Thyroid gland (tissue), 4 donors: ENCODE measurements around the gene ENDOU. TPM values are rescaled to one million over a fixed set of nuclear protein-coding genes. Genes with fewer than 3 reads are reported as not detected.

Experiments used
- DNase-seq, 2 donors: peaks; one replicate each; pipeline ENCODE4 v3.0.0-alpha.2; 2019
- H3K27ac ChIP-seq, 3 donors: fragments of 200-600 bp; sonication (generic); 1 replicate in 2 of 3; 2 replicates in 1 of 3; pipeline ENCODE4 v1.5.1; 2016 to 2019; ENCODE audit warnings: mild to moderate bottlenecking in 1 of 3, moderate library complexity in 1 of 3
- H3K27me3 ChIP-seq: fragments of 200-600 bp; sonication (generic); one replicate; pipeline ENCODE4 v1.5.1; 2019
- H3K36me3 ChIP-seq, 2 donors: fragments of 200-600 bp; sonication (generic); one replicate each; pipeline ENCODE4 v1.5.1; 2016 to 2019
- H3K4me1 ChIP-seq, 2 donors: fragments of 200-600 bp; sonication (generic); one replicate each; pipeline ENCODE4 v1.5.1; 2017 to 2019
- H3K4me3 ChIP-seq, 3 donors: fragments of 200-600 bp; sonication (generic); replicated peaks in 1 of 3; 1 replicate in 2 of 3; 2 replicates in 1 of 3; pipeline ENCODE4 v1.5.1; 2016; ENCODE audit warnings: mild to moderate bottlenecking in 1 of 3
- H3K9me3 ChIP-seq: fragments of 200-600 bp; sonication (generic); one replicate; pipeline ENCODE4 v1.5.1; 2017
- CTCF ChIP-seq, 6 experiments: fragments of 200-600 bp in 3 of 6; fragments of 450-650 bp in 3 of 6; sonication (generic) in 3 of 6; IDR thresholded peaks; one replicate each; pipeline ENCODE4 v1.5.1; 2016 to 2019; ENCODE audit warnings: antibody characterized with exemption in 6 of 6, mild to moderate bottlenecking in 2 of 6, inconsistent platforms in 1 of 6, moderate library complexity in 1 of 6
- POLR2A ChIP-seq, 2 donors: fragments of 450-650 bp; IDR thresholded peaks; one replicate each; pipeline ENCODE4 v1.6.1; 2017; ENCODE audit warnings: antibody characterized with exemption in 2 of 2, mild to moderate bottlenecking in 2 of 2, moderate library complexity in 1 of 2
- WGBS, 2 donors: methylation state at CpG; one replicate each; pipeline ENCODE4 v1.1.5; 2017; 5-methylcytosine and 5-hydroxymethylcytosine counted together
- intact Hi-C: fragments of 100-400 bp; cut with DNase I; formaldehyde crosslinking; loops from one replicate; pipeline ENCODE4 v1.15.1; 2023
- total RNA-seq, 4 donors: library from RNA; depleted of rRNA; stranded (reverse); fragments of >200 nt; gene quantifications; one replicate each; pipeline ENCODE4 v1.2.3, GENCODE V29; 2016

Gene ENDOU
- total RNA-seq: 1 to 10 TPM in 3 of 4 donors, under 1 TPM in 1; 0.11 to 1.9 (median 1.2) TPM

- no peaks in the 10 kb centered on the region for H3K36me3 ChIP-seq
- 86 to 98% methylated on average over 7 to 8 of the region's 8 CpGs for WGBS, 2 donors
- no peaks in the 10 kb centered on the region for H3K27me3 ChIP-seq
- intact Hi-C loops: no loop called here
- peak within 1 kb of the TSS in 1 of 3 donors; percentile 17 for H3K27ac ChIP-seq
- no peaks in the 10 kb centered on the region for H3K9me3 ChIP-seq
- DNase-seq: no peak
- no peak within 1 kb of the TSS for H3K4me3 ChIP-seq
- no peak for TF ChIP-seq CTCF (IDR thresholded peaks at IDR 0.05)
- no peak for TF ChIP-seq POLR2A (IDR thresholded peaks at IDR 0.05)
- H3K4me1 ChIP-seq: peaks cover 18 to 33% of the 10 kb centered on the region in 2 donors
Measured at GRCh38 chr12:47725091-47725772, at the start of gene ENDOU. TSS of gene ENDOU (minus strand) at chr12:47725490. CDS start at chr12:47725413, 77 bp downstream.

GRCh38 chr12:47774663-47775062 is 49.4 kb upstream of the ENDOU start:
- intact Hi-C loops: loop anchor here (5.0 kb wide), 1 partner anchor 32 kb away; no protein-coding TSS in a partner anchor
- Histone ChIP-seq H3K4me3 (no peak overlapping the region), H3K36me3 (no peaks in the 10 kb centered on the region), H3K27ac (peak overlapping the region; percentile 91 to 97 (median 94)), H3K27me3 (no peaks in the 10 kb centered on the region), H3K4me1 (peaks cover 61 to 65% of the 10 kb centered on the region in 2 donors), H3K9me3 (no peaks in the 10 kb centered on the region)
- DNase-seq: no peak
- 91 to 93% methylated on average over 7 of the region's 7 CpGs for WGBS, 2 donors
- no peak for TF ChIP-seq CTCF (IDR thresholded peaks at IDR 0.05)
- no peak for TF ChIP-seq POLR2A (IDR thresholded peaks at IDR 0.05)

- no peaks in the 10 kb centered on the region for H3K27me3 ChIP-seq
- no peak for DNase-seq
- peak overlapping the region; percentile 91 to 97 (median 94) for H3K27ac ChIP-seq
- WGBS, 2 donors: 45 to 57% methylated on average over 13 of the region's 14 CpGs
- intact Hi-C loops: no loop called here
- no peaks in the 10 kb centered on the region for H3K36me3 ChIP-seq
- no peaks in the 10 kb centered on the region for H3K9me3 ChIP-seq
- TF ChIP-seq POLR2A (IDR thresholded peaks at IDR 0.05): no peak
- TF ChIP-seq CTCF (IDR thresholded peaks at IDR 0.05): no peak
- H3K4me3 ChIP-seq: peak overlapping the region; percentile 31 to 79 (median 65)
- peaks cover 59 to 60% of the 10 kb centered on the region in 2 donors for H3K4me1 ChIP-seq
Measured at GRCh38 chr12:47773858-47774580, 48.7 kb upstream of the ENDOU start.

DNA sequence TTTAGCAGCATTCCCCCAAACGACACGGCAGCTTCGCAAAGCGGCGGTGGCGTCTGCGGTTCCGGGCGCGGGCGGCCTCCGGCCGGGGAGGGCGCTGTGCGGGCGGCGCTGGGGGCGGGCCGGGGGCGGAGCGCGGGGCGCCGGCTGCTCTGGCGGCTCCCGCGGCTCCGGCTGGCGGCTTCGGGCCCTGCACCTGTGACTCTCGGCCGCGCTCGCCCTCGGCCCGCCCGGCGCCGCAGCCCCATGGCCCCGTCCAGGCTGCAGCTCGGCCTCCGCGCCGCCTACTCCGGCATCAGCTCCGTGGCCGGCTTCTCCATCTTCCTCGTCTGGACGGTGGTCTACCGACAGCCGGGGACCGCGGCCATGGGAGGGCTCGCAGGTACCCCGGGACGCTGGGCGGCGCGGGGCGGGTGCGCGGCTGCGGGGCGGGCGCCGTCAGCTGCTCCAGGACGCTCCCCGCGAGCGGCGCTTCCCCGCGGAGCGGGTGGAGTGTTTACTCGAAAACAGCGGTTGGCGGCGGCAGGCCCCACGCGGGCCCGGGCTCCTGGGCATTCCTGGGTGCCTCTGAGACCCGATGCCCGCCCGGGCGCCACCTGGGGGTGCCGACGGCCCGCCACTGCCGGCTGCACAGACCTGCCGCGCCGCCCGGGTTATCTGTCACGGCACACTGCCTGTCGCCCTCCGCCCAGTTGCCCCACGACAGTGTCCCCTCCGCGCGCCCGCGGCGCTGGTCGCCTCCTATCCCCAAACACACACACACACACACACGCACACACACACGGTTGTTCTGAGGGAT is 48.0 kb upstream of the ENDOU start, which contains the start of gene SLC48A1:
TSS of gene SLC48A1 (plus strand) at position 177 of the 796 bp plus-strand sequence. CDS start at position 244, 67 bp downstream.
- DNase-seq: peak; percentile 76 to 77
- no peaks in the 10 kb centered on the region for H3K36me3 ChIP-seq
- 0% methylated on average over 6 to 17 of the region's 106 CpGs for WGBS, 2 donors
- no peaks in the 10 kb centered on the region for H3K27me3 ChIP-seq
- peak within 1 kb of the TSS; percentile 91 to 97 (median 94) for H3K27ac ChIP-seq
- peak in 1 of 2 donors; percentile 88 for TF ChIP-seq POLR2A (IDR thresholded peaks at IDR 0.05)
- peak in 3 of 6 experiments; percentile 32 to 63 (median 42) for TF ChIP-seq CTCF (IDR thresholded peaks at IDR 0.05)
- peak within 1 kb of the TSS; percentile 31 to 79 (median 65) for H3K4me3 ChIP-seq
- H3K4me1 ChIP-seq: peaks cover 52% of the 10 kb centered on the region in 2 donors
- intact Hi-C loops: no loop called here
- no peaks in the 10 kb centered on the region for H3K9me3 ChIP-seq
